Nephron (organoid): ENCODE data around the gene TSC22D3.

Experiments
- H3K27ac Mint-ChIP-seq, 3 experiments: 2 replicates each; pipeline ENCODE4 v1.8.0; 2020; ENCODE audit warnings: mixed read lengths in 3 of 3, mild to moderate bottlenecking in 2 of 3, moderate library complexity in 1 of 3
- H3K27me3 Mint-ChIP-seq: 2 replicates; pipeline ENCODE4 v1.8.0; 2021; ENCODE audit warnings: low read depth, mild to moderate bottlenecking, moderate library complexity, mixed read lengths
- H3K36me3 Mint-ChIP-seq: 2 replicates; pipeline ENCODE4 v1.8.0; 2020; ENCODE audit warnings: low read depth, mixed read lengths
- H3K4me1 Mint-ChIP-seq: 2 replicates; pipeline ENCODE4 v1.8.0; 2020; ENCODE audit warnings: mixed read lengths
- H3K4me3 Mint-ChIP-seq, 3 experiments: 2 replicates each; pipeline ENCODE4 v1.8.0; 2020; ENCODE audit warnings: mild to moderate bottlenecking in 3 of 3, mixed read lengths in 3 of 3, moderate library complexity in 2 of 3
- H3K9me3 Mint-ChIP-seq: 2 replicates; pipeline ENCODE4 v1.8.0; 2020; ENCODE audit warnings: mixed read lengths
- CTCF ChIP-seq, 3 experiments: fragments of 200-600 bp; sonication (generic); IDR thresholded peaks; one replicate each; pipeline ENCODE4 v1.5.0; 2021; ENCODE audit warnings: antibody characterized with exemption in 3 of 3; ENCODE audit not compliant: unreplicated experiment in 3 of 3

TSC22D3 gene

GRCh38 chrX:107775000-107775733 lies 420 bp downstream of the TSC22D3 start:
- Mint-ChIP-seq H3K4me1 (peaks cover 24% of the 10 kb centered on the region), H3K27me3 (peaks cover 4% of the 10 kb centered on the region), H3K27ac (no peak overlapping the region), H3K36me3 (no peaks in the 10 kb centered on the region), H3K9me3 (no peaks in the 10 kb centered on the region), H3K4me3 (peak overlapping the region; percentile 83 to 86 (median 86))
- peak in 1 of 3 experiments; percentile 21 for TF ChIP-seq CTCF (IDR thresholded peaks at IDR 0.05; ENCODE audit: unreplicated experiment in 3 of 3)

- Mint-ChIP-seq H3K4me1 (peaks cover 24% of the 10 kb centered on the region), H3K27me3 (peaks cover 3% of the 10 kb centered on the region), H3K9me3 (no peaks in the 10 kb centered on the region), H3K27ac (peak overlapping the region in 2 of 3 experiments; percentile 30 to 43), H3K36me3 (no peaks in the 10 kb centered on the region), H3K4me3 (peak overlapping the region; percentile 83 to 86 (median 86))
- TF ChIP-seq CTCF (IDR thresholded peaks at IDR 0.05; ENCODE audit: unreplicated experiment in 3 of 3): no peak
These were observed 1.6 kb downstream of the TSC22D3 start for GRCh38 chrX:107773906-107774435.

GRCh38 chrX:107773206-107773605 lies 2.4 kb downstream of the TSC22D3 start:
- Mint-ChIP-seq H3K9me3 (no peaks in the 10 kb centered on the region), H3K27ac (peak overlapping the region in 1 of 3 experiments; percentile 21), H3K4me1 (peaks cover 24% of the 10 kb centered on the region)

GRCh38 chrX:107769581-107770317 lies 5.8 kb downstream of the TSC22D3 start:
- Mint-ChIP-seq H3K4me1 (peaks cover 10% of the 10 kb centered on the region), H3K36me3 (no peaks in the 10 kb centered on the region), H3K4me3 (no peak overlapping the region), H3K27me3 (no peaks in the 10 kb centered on the region), H3K27ac (no peak overlapping the region), H3K9me3 (no peaks in the 10 kb centered on the region)
- TF ChIP-seq CTCF (IDR thresholded peaks at IDR 0.05; ENCODE audit: unreplicated experiment in 3 of 3): no peak

More at GRCh38 chrX:107773206-107773605, 2.4 kb downstream of the TSC22D3 start:
- Mint-ChIP-seq H3K4me3 (peak overlapping the region; percentile 42 to 71 (median 57)), H3K36me3 (no peaks in the 10 kb centered on the region), H3K27me3 (no peaks in the 10 kb centered on the region)
- TF ChIP-seq CTCF (IDR thresholded peaks at IDR 0.05; ENCODE audit: unreplicated experiment in 3 of 3): no peak

GRCh38 chrX:107768051-107768450 lies 7.5 kb downstream of the TSC22D3 start:
- TF ChIP-seq CTCF (IDR thresholded peaks at IDR 0.05; ENCODE audit: unreplicated experiment in 3 of 3): no peak
- H3K9me3 Mint-ChIP-seq: no peaks in the 10 kb centered on the region

More at GRCh38 chrX:107768051-107768450, 7.5 kb downstream of the TSC22D3 start:
- Mint-ChIP-seq H3K4me1 (peaks cover 11% of the 10 kb centered on the region), H3K27ac (no peak overlapping the region), H3K27me3 (no peaks in the 10 kb centered on the region), H3K4me3 (no peak overlapping the region), H3K36me3 (no peaks in the 10 kb centered on the region)
